Frontal cortex (tissue), 4 donors: Measurements from ENCODE around the gene HOATZ. TPM values are rescaled to one million over a fixed set of nuclear protein-coding genes. Genes with fewer than 3 reads are reported as not detected.

Source experiments
- DNase-seq, 2 donors: peaks; one replicate each; pipeline ENCODE4 v3.0.0; 2012; ENCODE audit warnings: low spot score in 2 of 2
- FAIRE-seq: peaks from 2 replicates; lab custom pipeline; 2012; peaks lifted over from hg19 to GRCh38; lab: Jason Lieb, UNC
- total RNA-seq: library from RNA; depleted of rRNA; stranded (reverse); fragments of >200 nt; gene quantifications from one replicate; pipeline ENCODE4 v1.2.3, GENCODE V29; 2014
- donor health status: control.
- donor health status: control.
- donor health status: control.

Gene HOATZ
- total RNA-seq: not detected

DNA sequence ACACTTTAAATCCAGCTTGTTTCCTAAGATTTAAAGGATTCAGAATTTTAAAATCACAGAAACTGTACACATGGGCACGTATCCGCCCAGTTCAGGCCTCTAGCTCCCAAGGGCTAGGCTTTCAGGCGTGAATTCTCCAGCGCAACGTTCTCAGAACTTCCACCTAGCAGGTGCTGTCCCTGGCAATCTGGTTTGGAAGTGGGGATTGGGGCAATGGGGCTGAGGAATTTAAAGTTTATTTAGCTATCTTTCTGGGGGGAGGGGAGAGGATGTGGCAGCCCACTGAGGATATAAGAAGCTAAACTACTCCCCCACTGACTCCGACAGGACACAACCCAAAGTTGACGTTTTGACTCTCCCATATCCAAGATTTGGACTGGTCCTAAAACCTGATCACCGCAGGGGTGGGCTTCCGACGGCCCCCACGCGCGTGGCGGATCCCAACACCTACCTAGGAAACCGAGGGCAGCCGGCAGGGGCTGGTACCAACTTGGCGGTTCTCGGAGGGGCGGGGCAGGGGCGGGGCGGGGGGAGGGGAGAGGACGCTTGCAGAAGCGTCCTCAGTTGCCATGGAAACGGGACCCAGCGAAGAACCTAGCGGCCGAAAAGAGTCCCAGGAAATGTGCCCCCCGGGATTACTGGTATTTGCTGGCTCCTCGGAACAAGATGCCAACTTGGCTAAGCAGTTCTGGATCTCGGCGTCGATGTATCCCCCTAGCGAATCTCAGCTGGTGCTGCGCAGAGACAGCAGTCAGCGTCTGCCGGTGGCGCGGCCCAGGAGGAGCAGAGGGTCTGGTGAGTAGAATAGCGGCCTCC lies at the start of gene HOATZ:
HOATZ (plus strand) TSS at position 563 of the 816 bp plus-strand sequence; CDS start at position 570, 7 bp downstream.
- FAIRE-seq (no peak), DNase-seq (peak; percentile 26 to 30)

DNA sequence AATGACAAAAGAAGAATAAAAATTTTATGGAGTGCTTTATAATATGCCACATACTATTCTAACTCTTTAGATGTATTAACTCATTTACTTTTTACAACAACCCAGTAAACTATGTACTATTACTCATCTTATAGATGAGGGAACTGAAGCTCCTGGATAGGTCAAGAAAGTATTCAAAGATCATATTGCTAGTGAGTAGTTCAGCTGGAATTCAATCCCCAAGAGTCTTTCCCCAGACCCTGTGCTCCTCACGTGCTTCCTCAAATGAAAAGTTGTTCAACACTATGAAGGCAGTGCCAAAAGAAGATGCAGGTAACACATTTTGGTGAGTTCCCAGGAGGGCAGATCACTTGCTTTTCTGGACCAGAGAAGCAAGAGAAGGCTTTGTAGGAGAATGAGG lies 49.2 kb upstream of the HOATZ start:
- no peak for FAIRE-seq

DNA sequence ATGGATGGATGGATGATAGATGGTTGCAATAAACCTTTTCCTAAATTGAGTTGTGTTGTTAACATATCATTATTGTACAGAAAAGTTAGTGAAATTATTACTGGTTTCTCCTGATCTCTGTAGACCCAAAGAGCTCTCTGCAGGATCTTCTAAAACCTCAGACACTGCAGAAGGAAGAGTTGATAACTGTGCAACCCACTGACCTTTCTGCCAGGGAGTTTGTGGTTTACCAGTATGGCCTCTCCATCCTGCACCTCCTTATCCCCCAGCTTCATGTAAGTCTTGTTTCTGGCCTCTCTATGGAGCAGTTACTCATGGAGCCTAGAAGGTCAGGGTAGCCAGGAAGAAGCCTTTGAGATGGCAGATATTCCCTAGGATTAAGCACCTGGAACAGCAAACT lies 48.0 kb upstream of the HOATZ start:
- FAIRE-seq (no peak), DNase-seq (no peak)

More for the DNA sequence above, 49.2 kb upstream of the HOATZ start:
- no peak for DNase-seq

DNA sequence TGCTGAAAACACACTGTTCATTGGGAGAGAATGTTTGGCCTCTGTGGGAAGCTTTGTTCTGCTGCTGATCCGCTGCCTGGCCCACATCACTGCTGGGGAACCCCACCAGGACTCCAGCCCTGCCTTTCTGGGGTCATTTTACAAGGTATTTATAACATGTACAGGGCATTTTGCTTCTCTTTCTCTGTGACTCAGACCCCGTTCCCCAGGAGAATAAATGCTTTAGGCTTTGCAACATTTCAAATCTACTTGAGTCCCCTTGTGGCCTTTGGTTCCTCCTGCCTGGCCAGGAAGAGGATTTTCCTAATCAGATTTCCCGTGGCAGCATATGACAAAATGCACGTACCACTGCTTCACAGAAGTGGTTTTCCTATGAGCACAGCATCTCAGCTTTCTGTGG lies 45.4 kb upstream of the HOATZ start:
- DNase-seq (no peak), FAIRE-seq (no peak)

DNA sequence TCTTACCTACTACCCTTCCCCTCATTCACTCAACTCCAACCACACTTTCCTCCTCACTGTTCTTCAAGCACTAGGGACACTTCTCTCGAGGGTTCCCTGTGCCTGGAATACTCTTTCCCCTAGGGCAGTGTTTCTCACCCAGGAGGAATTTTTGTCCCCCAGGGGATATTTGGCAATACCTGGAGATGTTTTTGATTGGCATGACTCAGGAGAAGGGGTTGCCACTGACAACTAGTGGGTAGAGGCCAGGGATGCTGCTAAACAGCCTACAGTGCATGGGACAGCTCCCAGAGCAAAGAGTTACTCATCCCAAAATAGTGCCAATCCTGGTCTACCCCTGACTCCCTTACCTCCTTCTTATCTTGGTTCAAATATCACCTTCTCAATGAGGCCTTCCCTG lies 42.4 kb upstream of the HOATZ start:
- DNase-seq: no peak
- FAIRE-seq: no peak

DNA sequence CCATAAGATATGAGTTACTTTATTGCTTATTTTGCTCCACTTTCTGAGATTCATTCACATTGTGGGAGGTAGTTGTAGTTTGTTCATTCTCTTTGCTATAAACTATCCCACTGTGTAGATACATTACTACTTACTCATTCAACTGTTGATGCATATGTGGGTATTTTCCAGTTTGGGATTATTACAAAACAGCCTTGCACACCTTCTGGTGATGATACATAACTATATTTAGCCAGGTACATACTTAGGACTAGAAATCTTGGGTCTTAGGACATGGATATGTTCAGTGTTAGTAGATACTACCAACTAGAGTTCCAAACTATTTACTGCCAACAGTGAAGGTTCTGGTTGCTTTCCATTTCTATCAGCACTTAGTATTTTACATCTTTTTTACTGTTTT lies 40.1 kb upstream of the HOATZ start:
- FAIRE-seq (no peak), DNase-seq (no peak)

DNA sequence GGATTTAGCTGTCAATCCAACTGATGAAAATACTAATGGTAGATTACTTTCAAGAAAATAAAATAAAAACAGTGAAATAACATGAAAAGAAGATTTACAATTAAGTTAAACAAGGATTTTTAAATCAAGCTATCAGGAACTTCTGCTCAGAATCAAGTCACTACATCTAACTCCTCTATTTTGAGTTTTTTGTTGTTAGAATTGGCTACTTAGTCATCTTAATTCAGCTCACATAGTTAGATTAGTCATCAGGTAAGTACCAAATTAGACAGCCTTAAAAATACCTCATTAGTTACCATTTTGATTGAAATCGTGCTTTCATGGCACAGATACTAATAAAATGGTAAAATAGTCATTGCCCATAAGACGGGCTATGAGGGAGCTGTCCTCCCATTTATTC lies 38.2 kb upstream of the HOATZ start:
- DNase-seq (no peak), FAIRE-seq (no peak)

DNA sequence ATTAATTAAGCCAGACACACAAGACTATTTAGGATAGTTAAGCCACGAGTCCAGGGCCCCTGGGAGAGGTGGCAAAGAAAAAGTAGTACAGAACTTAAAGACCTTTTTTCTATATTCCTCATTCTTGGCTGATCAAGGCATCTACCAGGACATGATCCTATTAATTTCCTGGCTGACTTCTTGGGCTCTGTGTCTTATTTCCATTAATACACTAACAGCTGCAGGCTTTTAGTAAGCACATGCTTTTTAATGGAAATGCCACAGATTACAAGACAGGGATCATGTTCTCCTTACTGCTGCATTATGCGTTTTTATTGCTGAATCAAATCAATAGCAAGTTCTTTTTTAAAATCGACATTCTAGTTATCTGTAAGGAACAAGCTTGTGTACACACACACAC lies 37.6 kb upstream of the HOATZ start:
- DNase-seq (no peak), FAIRE-seq (no peak)

DNA sequence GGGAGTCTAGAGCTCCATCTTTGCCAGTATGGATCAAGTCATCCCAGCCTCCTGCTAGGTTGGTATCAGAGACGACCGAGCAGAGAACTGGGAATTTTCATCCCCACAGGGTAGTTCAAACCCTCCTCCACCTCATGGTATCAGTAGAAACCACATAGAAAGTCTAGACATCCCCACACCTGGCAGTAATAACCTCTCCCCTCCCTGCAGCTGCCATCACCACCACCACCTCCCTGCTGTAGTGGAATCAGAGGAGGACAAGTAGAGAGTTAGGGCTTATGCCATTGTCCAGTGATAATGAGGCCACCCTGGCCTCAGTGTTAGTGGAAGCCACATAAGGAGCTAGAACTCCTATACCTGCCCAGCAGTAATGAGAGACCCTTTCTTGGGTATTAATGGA lies 36.7 kb upstream of the HOATZ start:
- DNase-seq (no peak), FAIRE-seq (no peak)

DNA sequence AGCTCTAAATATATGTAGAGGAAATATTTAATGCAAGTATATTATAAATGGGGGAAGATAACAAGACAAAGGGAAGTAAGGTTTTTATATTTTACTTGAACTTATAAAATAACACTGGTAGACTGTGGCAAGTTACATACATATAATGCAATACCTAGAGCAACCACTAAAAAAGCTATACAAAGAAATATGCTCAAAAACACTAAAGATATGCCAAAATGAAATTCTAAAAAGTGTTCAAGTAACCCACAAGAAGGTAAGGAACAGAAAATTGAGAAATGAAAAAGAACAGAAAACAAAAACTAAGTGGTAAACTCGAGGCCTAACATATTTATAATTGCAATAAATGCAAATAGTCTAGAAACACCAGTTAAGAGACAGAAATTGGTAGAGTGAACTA lies 34.9 kb upstream of the HOATZ start:
- FAIRE-seq (no peak), DNase-seq (no peak)

DNA sequence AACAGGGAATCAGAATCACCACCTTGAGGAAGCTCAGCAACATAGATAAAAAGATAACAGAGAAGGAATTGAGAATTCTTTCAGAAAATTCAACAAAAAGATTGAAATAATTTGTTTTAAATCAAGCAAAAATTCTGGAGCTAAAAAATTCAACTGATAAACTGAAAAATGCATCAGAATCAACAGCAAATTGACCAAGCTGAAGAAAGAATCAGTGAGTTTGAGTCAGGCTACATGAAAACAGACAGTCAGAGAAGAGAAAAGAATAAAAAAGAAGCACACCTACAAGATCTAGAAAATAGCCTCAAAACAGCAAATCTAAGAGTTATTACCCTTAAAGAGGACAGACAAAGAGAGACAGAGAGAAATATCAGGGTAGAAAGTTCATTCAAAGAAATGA lies 31.1 kb upstream of the HOATZ start:
- FAIRE-seq (no peak), DNase-seq (no peak)

DNA sequence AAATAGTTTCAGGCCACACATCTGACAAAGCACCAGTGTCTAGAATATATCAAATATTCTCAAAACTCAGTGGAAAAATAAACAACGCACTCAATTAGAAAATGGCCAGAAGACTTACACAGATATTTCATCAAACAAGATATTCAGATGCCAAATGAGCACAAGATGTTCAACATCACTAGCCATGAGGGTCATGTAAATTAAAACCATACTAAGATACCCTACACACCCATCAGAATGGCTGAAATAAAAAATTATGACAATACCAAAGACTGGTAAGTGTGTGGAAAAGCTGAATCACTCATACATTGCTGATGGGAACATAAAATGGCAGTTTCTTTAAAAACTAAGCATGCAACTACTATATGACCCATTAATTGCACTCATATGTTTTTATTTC lies 24.1 kb upstream of the HOATZ start:
- DNase-seq (no peak), FAIRE-seq (no peak)

DNA sequence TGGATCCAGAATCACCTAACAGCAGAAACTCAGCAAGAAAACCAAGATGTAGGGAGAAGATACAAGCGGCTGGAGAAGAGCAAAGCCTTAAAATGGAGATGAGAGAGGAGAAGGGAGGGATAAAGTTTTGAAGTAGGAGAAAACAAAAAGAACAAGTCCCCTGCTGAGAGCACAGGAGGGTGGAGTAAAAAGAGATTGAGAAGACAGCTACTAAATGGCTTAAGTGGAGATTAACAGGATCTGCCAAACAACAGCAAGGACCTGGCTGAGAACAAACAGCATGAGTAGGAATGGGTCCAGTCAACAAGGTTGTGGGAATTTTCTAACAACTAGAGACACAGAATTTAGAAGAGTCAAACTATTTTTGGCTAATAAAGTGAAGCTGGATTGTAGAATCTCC lies 20.5 kb upstream of the HOATZ start:
- DNase-seq (no peak), FAIRE-seq (no peak)

DNA sequence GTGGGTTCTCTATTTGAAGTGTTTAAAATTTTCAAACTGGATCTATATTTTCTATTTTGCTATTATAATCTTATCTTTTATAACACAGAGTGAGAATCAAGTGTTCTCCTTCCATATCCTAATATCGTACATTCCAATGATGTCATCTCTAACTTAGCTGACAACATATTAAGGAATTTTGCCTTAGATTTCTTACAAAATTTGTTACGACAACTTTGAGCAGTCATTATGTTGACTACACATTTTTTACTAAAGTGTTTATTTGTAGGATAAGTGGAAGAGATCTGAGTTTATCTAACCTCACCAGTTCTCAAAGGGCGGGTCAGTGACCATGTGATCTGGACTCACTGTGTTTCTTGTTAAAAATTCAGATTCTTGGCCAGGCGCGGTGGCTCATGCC lies 15.1 kb upstream of the HOATZ start:
- no peak for DNase-seq
- FAIRE-seq: no peak

DNA sequence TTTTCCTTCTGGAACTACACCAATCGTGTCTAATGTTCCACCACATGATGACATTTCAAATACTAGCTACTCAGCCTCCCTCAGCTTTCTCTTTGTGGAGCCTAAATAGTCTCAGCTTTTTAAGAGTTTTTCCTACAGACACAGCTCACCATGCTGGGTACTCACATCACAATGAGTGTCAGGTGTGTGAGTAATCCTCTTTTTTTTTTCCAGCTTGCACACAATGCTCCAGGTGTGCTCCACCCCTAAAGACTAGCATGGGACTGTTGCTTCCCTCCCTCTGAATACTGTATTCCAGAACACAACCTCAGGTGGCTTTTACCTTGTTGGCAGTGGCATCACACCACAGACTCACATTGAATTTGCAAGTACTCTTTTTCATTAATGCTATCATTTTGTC lies 14.1 kb upstream of the HOATZ start:
- DNase-seq: no peak
- FAIRE-seq: no peak

DNA sequence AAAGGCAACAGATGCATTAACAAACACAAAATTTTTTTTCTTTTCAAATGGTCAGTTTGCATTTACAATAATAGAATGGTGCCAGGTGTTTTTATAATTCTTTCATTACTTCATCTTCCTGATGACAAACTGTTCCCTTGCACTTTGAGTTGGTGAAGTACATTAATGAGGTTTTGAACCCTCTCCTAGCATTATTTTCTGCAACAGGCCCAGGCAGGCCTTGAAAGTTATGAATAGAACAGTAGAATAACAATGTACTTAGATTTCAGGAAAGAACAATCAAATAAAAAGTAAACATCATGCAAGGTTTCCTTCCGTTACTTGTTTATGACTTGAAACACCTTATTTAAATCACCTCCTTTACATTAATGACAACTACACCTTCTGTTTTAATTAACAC lies 12.0 kb upstream of the HOATZ start:
- FAIRE-seq: no peak

DNA sequence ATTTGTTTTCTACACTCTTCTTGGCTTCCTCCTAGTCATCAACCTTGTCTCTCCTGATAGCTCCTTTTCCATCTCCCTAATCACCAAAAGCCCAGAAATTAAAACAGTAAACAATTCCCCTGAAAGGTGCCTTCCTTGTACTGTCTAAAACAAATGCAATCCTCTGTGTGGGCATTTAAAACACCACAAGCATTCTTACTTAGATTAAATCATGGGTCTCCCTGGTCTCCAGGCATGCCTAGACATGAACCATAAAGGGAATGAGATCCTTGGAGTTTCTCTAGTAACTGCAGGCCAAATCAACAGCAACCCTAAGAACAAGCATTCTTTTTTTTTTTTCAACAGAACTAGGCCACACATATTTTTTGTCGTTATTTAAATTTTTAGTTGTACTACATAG lies 4.3 kb upstream of the HOATZ start:
- DNase-seq (no peak), FAIRE-seq (no peak)

More for the DNA sequence above, 12.0 kb upstream of the HOATZ start:
- no peak for DNase-seq

DNA sequence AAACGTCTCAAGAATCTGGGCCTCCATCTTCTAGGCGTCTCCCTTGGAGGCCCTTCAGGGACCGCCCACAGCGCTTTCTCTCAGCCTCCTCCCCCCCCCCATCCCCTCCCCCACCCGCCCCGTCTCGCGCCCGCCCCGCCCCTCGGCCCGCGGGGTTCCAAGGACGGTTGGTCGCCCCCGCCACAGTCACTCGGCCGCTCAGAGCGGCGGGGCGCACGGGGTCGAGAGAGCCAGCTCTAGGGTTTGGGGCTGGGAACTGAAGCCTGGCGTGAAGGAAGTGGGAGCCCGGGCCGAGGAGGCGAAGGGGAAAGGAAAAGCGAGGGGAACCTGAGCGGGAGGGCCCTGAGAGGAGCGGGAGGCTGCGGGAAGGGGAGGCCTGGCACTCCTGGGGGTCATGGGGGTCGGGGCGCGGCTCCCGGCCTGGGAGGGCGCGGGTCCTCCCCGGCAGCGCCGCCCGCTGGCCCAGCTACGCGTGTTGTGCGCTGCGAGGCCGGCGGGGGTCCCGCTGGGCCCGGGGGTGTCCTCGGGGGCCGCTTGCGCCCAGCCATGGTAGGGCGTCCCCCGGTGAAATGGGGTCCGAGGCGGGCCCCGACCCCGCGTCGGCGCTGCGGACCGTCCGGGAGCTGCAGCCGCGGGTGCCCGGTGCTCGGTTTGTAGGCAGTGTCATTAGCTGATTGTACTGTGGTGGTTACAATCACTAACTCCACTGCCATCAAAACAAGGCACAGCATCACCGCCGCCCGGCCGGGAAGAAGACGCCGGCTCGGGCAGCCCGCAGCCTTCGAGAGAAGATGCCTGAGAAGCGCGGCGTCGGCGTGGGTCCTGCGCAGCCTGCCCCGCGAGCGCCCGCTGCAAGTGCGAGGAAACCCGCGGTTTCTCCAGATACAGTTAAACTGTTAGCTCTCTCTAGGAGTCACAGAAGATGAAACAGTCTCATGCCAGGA lies 2.0 kb upstream of the HOATZ start, which contains the start of gene BTG4:
BTG4 (minus strand) TSS at position 91 of the 944 bp plus-strand sequence. CDS start 13,610 bp downstream, outside the sequence.
- FAIRE-seq (no peak), DNase-seq (peak; percentile 35 to 36)

DNA sequence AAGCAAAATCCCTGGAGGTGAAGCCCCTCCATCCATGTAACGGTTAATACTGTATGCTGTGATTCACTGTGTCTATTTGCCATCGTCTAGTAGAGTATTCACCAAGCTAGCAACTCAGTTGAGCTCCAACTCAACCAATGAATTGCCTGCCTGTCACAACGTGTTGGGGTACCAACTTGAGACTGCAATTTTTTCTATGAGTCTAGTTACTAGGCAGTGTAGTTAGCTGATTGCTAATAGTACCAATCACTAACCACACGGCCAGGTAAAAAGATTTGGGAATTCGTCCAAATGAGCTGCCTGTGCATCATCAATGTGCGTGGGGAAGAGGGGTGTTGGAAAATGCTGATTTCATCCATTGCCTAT lies 1.4 kb upstream of the HOATZ start:
- FAIRE-seq (no peak), DNase-seq (no peak)

DNA sequence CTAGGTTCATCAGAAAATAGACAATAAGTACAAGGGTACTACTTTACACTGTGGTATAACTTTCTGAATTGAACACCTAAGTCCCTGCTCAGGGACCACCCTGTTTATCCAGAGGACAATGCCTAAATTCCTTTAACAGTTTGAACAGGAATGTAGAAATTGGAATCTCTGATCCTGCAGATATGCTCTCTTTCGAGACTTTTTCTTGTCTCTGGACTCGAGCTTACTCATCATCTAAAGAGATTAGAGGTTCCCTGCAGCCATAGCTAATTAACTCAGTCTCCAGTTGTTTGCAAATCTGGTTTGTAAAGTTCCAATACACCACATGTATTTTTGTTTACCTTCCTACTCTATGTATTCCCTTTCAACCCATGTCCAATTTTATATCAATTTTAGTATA lies 1.0 kb downstream of the HOATZ start:
- FAIRE-seq (no peak), DNase-seq (no peak)

DNA sequence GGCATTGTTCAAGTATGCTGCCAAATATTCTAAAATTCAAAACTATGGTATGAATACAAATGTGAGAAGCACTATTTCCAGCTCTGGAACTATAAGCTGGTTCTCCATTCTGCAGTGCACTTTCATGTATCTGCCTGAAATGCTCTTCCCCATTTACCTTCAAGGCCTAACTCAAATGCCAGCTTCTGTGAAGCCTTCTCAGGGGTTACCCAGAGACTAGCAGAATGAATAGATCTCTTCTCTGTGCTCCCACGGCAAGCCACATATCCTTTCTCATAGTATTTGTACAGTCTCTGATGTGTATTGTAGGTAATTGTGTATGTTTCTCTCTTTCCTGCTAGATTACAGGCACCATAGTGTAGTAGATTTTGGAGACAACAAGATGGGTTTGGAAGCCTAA lies 4.1 kb downstream of the HOATZ start:
- FAIRE-seq: no peak

More for the DNA sequence above, 4.1 kb downstream of the HOATZ start:
- no peak for DNase-seq
